HG02763 (cell line): ENCODE measurements around the gene DDC.

Experiments
- ATAC-seq: cut with Tn5 transposase; IDR thresholded peaks from one replicate; pipeline ENCODE4 v1.9.1; 2021; ENCODE audit warnings: mild to moderate bottlenecking, moderate library complexity; ENCODE audit not compliant: unreplicated experiment

Gene DDC

DNA sequence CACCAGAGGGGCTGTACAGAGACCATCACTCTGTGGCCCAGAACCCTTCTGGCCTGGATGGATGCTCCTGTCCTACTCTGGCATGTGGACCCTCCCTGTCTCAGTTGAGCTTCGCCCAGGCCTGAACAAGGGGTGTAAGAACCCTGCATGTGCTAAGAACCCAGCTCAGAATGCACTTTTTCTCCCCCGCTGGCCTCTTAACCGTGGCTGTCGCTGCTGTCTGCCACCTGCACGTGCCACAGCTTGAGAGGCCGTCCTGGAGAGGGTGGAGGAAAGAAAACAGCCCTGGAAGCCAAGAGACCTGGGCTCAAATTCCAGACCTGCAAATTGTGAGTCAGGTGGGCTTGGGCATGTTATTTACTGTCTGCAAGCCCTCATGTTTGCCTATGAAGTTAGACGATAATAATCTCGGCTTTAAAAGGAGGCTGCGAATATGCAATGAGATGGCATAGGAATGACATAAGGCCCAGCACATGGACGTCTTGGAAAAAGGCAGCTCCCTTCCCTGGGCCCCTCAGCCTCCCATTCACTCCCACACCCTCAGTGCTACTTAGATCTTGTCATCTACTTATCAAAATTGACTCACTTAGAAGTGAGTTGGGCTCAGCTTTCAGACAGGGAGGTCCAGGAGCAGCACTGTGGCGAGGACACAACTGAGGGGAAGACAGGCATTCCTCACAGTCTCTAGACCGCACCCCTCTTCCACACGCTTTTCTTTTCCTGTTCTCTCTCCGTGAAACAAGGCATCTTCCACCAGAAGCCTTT is 146.5 kb downstream of the DDC start:
- no peak for ATAC-seq

DNA sequence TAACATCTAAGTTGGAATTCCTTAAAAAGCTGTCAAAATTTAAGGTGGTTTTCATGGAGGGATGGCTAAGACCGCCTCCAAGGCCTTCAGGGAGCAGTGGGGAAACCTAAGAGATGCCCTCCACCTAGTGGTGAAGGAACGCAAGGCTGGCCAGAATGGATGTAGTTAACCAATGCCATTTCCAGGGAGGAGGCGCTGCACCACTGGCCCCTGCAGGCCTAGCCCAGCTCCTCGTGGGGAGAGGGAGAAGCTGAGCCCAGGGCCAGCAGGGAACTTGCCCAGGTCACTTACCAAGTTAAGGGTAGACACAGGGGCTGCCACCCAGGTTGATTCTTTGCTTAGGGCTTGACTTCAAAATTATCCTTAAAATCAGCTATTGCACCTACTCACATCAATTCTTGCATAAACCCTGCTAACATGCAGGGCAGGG is 147.1 kb downstream of the DDC start:
- peak; percentile 89 for ATAC-seq

DNA sequence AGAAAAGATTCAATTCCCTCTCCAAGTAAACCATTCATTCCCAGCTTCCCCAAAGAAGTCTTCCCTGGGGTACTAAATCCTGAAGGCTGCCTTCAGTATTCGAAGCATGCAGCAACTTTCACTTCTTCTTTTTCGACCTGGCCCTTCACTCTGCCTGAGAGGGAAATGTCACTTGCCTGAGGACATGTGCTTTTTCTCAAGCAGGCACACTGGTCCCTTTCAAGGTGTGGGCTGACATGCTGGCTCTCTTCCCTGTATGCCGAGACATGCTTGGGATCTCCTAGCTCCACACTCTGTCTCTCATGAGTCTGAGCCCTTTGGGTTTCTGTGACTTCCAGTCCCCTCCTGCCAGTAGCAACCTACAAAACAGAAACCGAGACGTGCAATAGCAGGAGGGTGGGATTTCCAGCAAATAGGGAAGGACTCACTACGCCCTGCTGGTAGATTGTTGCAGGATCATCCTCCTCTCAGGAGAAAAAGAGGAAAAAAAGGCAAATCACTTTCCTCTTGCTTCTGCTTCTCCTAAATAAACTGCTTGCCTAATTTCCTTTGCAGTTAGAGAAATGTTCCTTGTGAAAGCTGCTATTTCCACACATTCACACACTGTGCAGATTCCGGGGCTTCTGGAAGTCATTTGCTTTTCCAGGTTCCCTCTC is 148.6 kb downstream of the DDC start:
- peak; percentile 74 for ATAC-seq

DNA sequence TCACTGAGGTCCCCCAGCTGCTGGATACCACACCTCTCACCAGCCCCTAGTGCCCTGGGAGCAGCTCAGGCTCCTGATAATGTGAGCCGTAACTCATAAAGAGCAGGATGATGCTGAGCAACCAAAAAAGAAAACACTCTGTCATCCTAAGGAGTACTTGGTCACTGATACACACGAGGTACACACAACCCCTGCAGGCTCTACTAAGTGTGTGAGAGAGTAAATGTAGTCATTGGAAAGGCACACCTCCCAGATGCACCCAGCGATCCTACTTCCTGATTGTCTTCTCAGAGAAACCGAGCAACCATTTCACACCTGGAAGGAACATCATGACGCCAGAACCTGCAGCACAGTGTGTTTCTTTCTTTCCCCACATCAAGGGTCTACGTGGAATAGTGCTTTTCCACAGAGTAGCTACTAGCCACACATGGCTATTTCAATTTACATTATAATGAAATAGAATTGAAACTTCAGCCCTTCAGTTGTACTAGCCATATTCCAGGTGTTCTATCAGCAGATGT is 149.3 kb downstream of the DDC start:
- no peak for ATAC-seq

DNA sequence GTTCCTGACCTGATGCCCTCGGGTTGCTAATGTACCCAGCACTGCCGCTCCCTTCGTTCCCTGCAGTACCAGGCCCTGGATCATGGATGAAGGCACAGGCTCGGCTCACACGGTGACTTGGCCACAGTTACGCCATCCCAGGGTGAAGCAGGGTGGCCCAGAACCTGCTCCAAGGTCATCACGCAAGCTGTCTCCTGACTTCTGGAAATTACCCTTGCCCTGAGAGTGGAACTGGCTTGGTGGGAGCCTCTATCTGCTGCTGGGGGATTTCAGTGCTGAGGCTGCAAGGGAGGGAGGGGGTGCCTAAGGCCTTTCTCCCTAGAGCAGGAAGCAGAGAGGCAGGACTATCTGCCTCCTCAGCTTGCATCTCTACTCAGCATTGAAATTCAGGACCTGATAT is 151.6 kb downstream of the DDC start:
- no peak for ATAC-seq

DNA sequence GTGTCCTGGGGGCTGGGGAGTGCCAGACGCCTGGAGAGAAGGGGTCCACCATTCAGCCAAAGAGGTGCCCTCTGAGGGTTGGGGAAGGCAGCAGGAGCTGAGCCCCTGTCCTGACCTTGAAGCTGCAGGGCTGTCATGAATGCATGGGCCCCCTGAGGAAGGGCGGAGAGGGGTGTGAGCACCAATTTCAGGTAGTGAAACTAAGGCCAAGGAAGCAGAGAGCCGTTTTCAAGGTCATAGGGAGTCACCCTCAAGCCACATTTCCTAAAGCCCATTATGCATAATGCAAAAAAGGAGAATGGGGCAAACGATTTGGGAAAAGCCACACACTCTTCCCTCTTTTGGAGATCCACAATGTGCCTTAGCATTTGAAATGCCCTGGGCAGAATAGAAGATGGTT is 152.2 kb downstream of the DDC start:
- no peak for ATAC-seq

DNA sequence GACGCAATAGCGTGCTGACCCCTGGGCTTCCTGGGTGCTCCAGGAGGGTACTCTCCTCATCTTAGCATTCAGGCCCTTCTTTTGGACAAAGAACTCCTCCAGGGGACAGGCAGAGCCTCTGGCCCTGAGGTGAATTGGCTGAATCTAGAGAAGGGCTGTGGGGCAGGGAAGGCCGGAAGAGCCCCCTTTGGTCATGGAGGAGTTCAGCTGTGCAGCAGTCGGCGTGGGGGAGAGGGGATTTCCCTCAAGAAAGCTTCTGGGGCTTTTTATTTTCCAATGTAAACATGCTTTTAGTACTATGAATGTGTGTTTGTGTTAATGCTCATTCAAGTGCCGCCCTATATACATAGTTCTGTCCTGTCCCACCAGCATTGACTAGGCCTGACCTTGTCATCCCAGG is 153.9 kb downstream of the DDC start:
- ATAC-seq, result no peak

DNA sequence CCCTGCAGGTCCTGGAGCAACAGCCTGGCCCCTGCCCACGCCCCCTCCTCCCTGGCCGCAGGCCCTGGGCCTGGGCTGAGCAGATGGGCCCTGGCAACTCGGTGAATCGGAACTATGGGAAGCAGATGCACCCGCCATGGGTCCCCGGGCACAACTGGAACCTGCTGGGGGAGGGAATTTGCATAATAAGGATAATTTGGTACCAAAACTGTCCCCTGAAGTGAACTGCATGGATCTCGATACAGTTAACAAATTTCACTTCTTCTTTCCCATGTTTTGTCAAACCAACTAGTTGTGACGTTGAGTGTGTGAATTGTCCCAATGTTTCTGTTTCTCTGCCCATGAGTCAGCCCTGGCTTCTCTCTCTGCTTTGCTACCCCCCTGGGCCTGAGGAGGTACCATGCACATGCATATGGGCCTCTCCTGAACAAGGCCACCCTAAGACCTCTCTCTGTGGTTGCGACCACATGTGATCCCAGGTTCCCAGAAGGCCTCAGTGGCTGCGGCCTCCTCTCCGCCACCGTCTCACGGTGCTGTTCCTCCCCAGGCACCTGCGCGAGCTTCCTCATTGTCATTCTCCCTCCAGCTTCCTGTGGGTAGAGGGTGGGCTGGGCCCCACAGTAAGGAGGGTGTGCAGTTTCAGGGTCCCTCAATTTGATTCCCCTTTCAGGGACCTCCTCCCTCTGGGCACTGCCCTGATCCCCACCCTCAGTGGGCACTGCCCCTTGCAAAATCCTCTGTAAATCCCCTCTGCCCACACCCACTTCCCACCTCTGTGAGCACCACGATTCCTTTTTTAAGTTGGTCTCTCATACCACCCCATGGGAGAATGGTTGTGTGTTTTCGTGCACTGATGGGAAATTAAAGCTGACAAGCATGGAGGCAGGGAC is 155.1 kb downstream of the DDC start:
- ATAC-seq, result peak; percentile 58
